ENCODE data around the gene HPCAL1.
"Not testable (repeated sequence)": the region's sequence is repeated elsewhere in the genome, so short reads cannot be mapped to it uniquely, and the experiment has no call there.

HPCAL1 gene

GRCh38 chr2:10457195-10457594 is 154.5 kb downstream of the HPCAL1 start:
- not testable (repeated sequence) for H3K9ac ChIP-seq (ENCODE audit: low read depth in 1 of 2, low read length in 2 of 2); H3K4me3 ChIP-seq (ENCODE audit: low read depth in 1 of 2, low read length in 2 of 2); H3K36me3 ChIP-seq (ENCODE audit: control insufficient read depth in 1 of 2, insufficient read depth in 2 of 2, low read length in 2 of 2); H3K27ac ChIP-seq (ENCODE audit: low read depth, low read length); H3K27me3 ChIP-seq (ENCODE audit: control insufficient read depth in 1 of 2, insufficient read depth in 2 of 2, low read length in 2 of 2); H3K4me1 ChIP-seq (ENCODE audit: control insufficient read depth in 1 of 2, insufficient read depth in 2 of 2, low read length in 2 of 2); H3K9me3 ChIP-seq (ENCODE audit: control insufficient read depth in 1 of 2, low read length in 2 of 2)

- no peak overlapping the region for H3K4me3 ChIP-seq (ENCODE audit: low read depth in 1 of 2, low read length in 2 of 2)
Measured at GRCh38 chr2:10457846-10458598, 155.3 kb downstream of the HPCAL1 start.

GRCh38 chr2:10460366-10460796 is 157.7 kb downstream of the HPCAL1 start:
- no peaks in the 10 kb centered on the region for H3K27me3 ChIP-seq (ENCODE audit: control insufficient read depth in 1 of 2, insufficient read depth in 2 of 2, low read length in 2 of 2)
- no peaks in the 10 kb centered on the region for H3K9me3 ChIP-seq (ENCODE audit: control insufficient read depth in 1 of 2, low read length in 2 of 2)
- no peak overlapping the region for H3K27ac ChIP-seq (ENCODE audit: low read depth, low read length)
- H3K4me3 ChIP-seq (ENCODE audit: low read depth in 1 of 2, low read length in 2 of 2), result no peak overlapping the region
- peaks cover 0 to 5% of the 10 kb centered on the region in 2 donors for H3K4me1 ChIP-seq (ENCODE audit: control insufficient read depth in 1 of 2, insufficient read depth in 2 of 2, low read length in 2 of 2)
- H3K36me3 ChIP-seq (ENCODE audit: control insufficient read depth in 1 of 2, insufficient read depth in 2 of 2, low read length in 2 of 2), result no peaks in the 10 kb centered on the region
- no peak overlapping the region for H3K9ac ChIP-seq (ENCODE audit: low read depth in 1 of 2, low read length in 2 of 2)

More at GRCh38 chr2:10457846-10458598, 155.3 kb downstream of the HPCAL1 start:
- no peak overlapping the region for H3K9ac ChIP-seq (ENCODE audit: low read depth in 1 of 2, low read length in 2 of 2)
- no peak overlapping the region for H3K27ac ChIP-seq (ENCODE audit: low read depth, low read length)
- H3K27me3 ChIP-seq (ENCODE audit: control insufficient read depth in 1 of 2, insufficient read depth in 2 of 2, low read length in 2 of 2), result no peaks in the 10 kb centered on the region
- no peaks in the 10 kb centered on the region for H3K36me3 ChIP-seq (ENCODE audit: control insufficient read depth in 1 of 2, insufficient read depth in 2 of 2, low read length in 2 of 2)
- no peaks in the 10 kb centered on the region for H3K9me3 ChIP-seq (ENCODE audit: control insufficient read depth in 1 of 2, low read length in 2 of 2)
- H3K4me1 ChIP-seq (ENCODE audit: control insufficient read depth in 1 of 2, insufficient read depth in 2 of 2, low read length in 2 of 2), result peaks cover 0 to 5% of the 10 kb centered on the region in 2 donors

GRCh38 chr2:10462178-10463083 is 159.7 kb downstream of the HPCAL1 start:
- H3K27me3 ChIP-seq (ENCODE audit: control insufficient read depth in 1 of 2, insufficient read depth in 2 of 2, low read length in 2 of 2), result no peaks in the 10 kb centered on the region
- H3K4me3 ChIP-seq (ENCODE audit: low read depth in 1 of 2, low read length in 2 of 2), result no peak overlapping the region
- no peak overlapping the region for H3K9ac ChIP-seq (ENCODE audit: low read depth in 1 of 2, low read length in 2 of 2)
- H3K4me1 ChIP-seq (ENCODE audit: control insufficient read depth in 1 of 2, insufficient read depth in 2 of 2, low read length in 2 of 2), result peaks cover 0 to 5% of the 10 kb centered on the region in 2 donors
- H3K36me3 ChIP-seq (ENCODE audit: control insufficient read depth in 1 of 2, insufficient read depth in 2 of 2, low read length in 2 of 2), result no peaks in the 10 kb centered on the region
- no peak overlapping the region for H3K27ac ChIP-seq (ENCODE audit: low read depth, low read length)
- no peaks in the 10 kb centered on the region for H3K9me3 ChIP-seq (ENCODE audit: control insufficient read depth in 1 of 2, low read length in 2 of 2)

GRCh38 chr2:10465910-10466309 is 163.2 kb downstream of the HPCAL1 start:
- Histone ChIP-seq H3K4me3 (ENCODE audit: low read depth in 1 of 2, low read length in 2 of 2) (no peak overlapping the region), H3K27ac (ENCODE audit: low read depth, low read length) (no peak overlapping the region), H3K27me3 (ENCODE audit: control insufficient read depth in 1 of 2, insufficient read depth in 2 of 2, low read length in 2 of 2) (no peaks in the 10 kb centered on the region), H3K36me3 (ENCODE audit: control insufficient read depth in 1 of 2, insufficient read depth in 2 of 2, low read length in 2 of 2) (no peaks in the 10 kb centered on the region), H3K9ac (ENCODE audit: low read depth in 1 of 2, low read length in 2 of 2) (no peak overlapping the region), H3K9me3 (ENCODE audit: control insufficient read depth in 1 of 2, low read length in 2 of 2) (no peaks in the 10 kb centered on the region), H3K4me1 (ENCODE audit: control insufficient read depth in 1 of 2, insufficient read depth in 2 of 2, low read length in 2 of 2) (no peaks in the 10 kb centered on the region)

GRCh38 chr2:10466801-10467200 is 164.1 kb downstream of the HPCAL1 start:
- Histone ChIP-seq H3K27ac (ENCODE audit: low read depth, low read length) (no peak overlapping the region), H3K4me3 (ENCODE audit: low read depth in 1 of 2, low read length in 2 of 2) (no peak overlapping the region), H3K9me3 (ENCODE audit: control insufficient read depth in 1 of 2, low read length in 2 of 2) (no peaks in the 10 kb centered on the region), H3K4me1 (ENCODE audit: control insufficient read depth in 1 of 2, insufficient read depth in 2 of 2, low read length in 2 of 2) (no peaks in the 10 kb centered on the region), H3K9ac (ENCODE audit: low read depth in 1 of 2, low read length in 2 of 2) (no peak overlapping the region), H3K36me3 (ENCODE audit: control insufficient read depth in 1 of 2, insufficient read depth in 2 of 2, low read length in 2 of 2) (no peaks in the 10 kb centered on the region), H3K27me3 (ENCODE audit: control insufficient read depth in 1 of 2, insufficient read depth in 2 of 2, low read length in 2 of 2) (no peaks in the 10 kb centered on the region)

GRCh38 chr2:10467401-10467800 is 164.7 kb downstream of the HPCAL1 start:
- no peak overlapping the region for H3K9ac ChIP-seq (ENCODE audit: low read depth in 1 of 2, low read length in 2 of 2)
- H3K27me3 ChIP-seq (ENCODE audit: control insufficient read depth in 1 of 2, insufficient read depth in 2 of 2, low read length in 2 of 2), result no peaks in the 10 kb centered on the region
- H3K27ac ChIP-seq (ENCODE audit: low read depth, low read length), result no peak overlapping the region
- H3K4me3 ChIP-seq (ENCODE audit: low read depth in 1 of 2, low read length in 2 of 2), result no peak overlapping the region
- H3K4me1 ChIP-seq (ENCODE audit: control insufficient read depth in 1 of 2, insufficient read depth in 2 of 2, low read length in 2 of 2), result no peaks in the 10 kb centered on the region
- no peaks in the 10 kb centered on the region for H3K36me3 ChIP-seq (ENCODE audit: control insufficient read depth in 1 of 2, insufficient read depth in 2 of 2, low read length in 2 of 2)
- no peaks in the 10 kb centered on the region for H3K9me3 ChIP-seq (ENCODE audit: control insufficient read depth in 1 of 2, low read length in 2 of 2)

GRCh38 chr2:10469301-10469700 is 166.6 kb downstream of the HPCAL1 start:
- H3K4me3 ChIP-seq (ENCODE audit: low read depth in 1 of 2, low read length in 2 of 2), result no peak overlapping the region
- no peaks in the 10 kb centered on the region for H3K9me3 ChIP-seq (ENCODE audit: control insufficient read depth in 1 of 2, low read length in 2 of 2)
- no peaks in the 10 kb centered on the region for H3K4me1 ChIP-seq (ENCODE audit: control insufficient read depth in 1 of 2, insufficient read depth in 2 of 2, low read length in 2 of 2)
- no peak overlapping the region for H3K9ac ChIP-seq (ENCODE audit: low read depth in 1 of 2, low read length in 2 of 2)
- no peak overlapping the region for H3K27ac ChIP-seq (ENCODE audit: low read depth, low read length)
- no peaks in the 10 kb centered on the region for H3K36me3 ChIP-seq (ENCODE audit: control insufficient read depth in 1 of 2, insufficient read depth in 2 of 2, low read length in 2 of 2)
- H3K27me3 ChIP-seq (ENCODE audit: control insufficient read depth in 1 of 2, insufficient read depth in 2 of 2, low read length in 2 of 2), result no peaks in the 10 kb centered on the region

GRCh38 chr2:10469955-10470608 is 167.4 kb downstream of the HPCAL1 start:
- H3K9ac ChIP-seq (ENCODE audit: low read depth in 1 of 2, low read length in 2 of 2), result no peak overlapping the region
- H3K27me3 ChIP-seq (ENCODE audit: control insufficient read depth in 1 of 2, insufficient read depth in 2 of 2, low read length in 2 of 2), result no peaks in the 10 kb centered on the region
- H3K36me3 ChIP-seq (ENCODE audit: control insufficient read depth in 1 of 2, insufficient read depth in 2 of 2, low read length in 2 of 2), result no peaks in the 10 kb centered on the region
- no peaks in the 10 kb centered on the region for H3K4me1 ChIP-seq (ENCODE audit: control insufficient read depth in 1 of 2, insufficient read depth in 2 of 2, low read length in 2 of 2)
- H3K27ac ChIP-seq (ENCODE audit: low read depth, low read length), result no peak overlapping the region
- H3K4me3 ChIP-seq (ENCODE audit: low read depth in 1 of 2, low read length in 2 of 2), result no peak overlapping the region
- no peaks in the 10 kb centered on the region for H3K9me3 ChIP-seq (ENCODE audit: control insufficient read depth in 1 of 2, low read length in 2 of 2)
